HUDEP-2 (cell line): ENCODE results near the gene KLK8.

Experiments used
- DNase-seq, 76 experiments: peaks; one replicate each; lab custom pipeline; 2025; ENCODE audit not compliant: unreplicated experiment in 76 of 76; lab: John Stamatoyannopoulos, UW

KLK8 gene

DNA sequence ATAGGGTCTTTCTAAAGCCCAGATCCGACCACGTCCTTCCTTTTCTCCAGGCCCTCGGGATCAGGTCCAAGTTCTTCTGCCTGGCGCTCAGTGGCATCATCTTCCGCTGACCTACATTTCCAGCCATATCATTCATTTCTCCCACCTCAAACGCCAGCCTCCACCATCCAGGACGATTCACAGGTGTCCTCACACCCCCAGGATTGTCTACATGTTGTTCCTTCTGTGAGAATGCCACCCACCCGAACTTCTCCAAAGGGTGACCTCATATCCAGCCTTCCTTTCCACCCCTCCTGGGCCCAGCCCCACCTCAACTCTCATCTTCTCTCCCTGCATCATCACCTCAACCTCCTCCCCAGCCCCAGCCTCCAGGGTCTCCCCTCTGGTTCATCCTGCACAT lies 43.8 kb downstream of the KLK8 start:
- no peak for DNase-seq

DNA sequence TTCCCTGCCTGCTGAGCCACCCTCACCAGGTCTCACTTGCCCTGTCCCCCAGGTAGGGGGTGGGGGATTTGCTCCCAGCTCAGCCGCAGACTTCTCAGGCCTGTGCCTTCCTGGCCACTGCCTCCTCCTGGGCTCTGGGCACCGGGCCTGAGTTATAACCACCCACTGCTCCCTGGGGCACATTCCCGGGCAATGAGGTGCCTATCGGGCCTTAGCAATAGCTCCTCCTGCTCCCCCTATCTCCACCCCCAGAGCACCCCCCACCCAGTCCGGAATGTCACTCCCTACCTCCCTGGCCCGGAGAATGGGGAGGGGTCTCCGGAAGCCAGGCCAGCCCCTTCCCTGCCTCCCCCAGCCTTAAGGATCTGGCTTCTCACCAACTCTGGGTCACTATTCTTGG lies 48.5 kb downstream of the KLK8 start, which contains the start of gene KLK5:
TSS of gene KLK5 (minus strand) at position 129 of the 400 bp plus-strand sequence. CDS start 381 bp downstream, outside the sequence.
- no peak for DNase-seq

GRCh38 chr19:50949861-50950260 lies 51.5 kb downstream of the KLK8 start:
- no peak for DNase-seq

DNA sequence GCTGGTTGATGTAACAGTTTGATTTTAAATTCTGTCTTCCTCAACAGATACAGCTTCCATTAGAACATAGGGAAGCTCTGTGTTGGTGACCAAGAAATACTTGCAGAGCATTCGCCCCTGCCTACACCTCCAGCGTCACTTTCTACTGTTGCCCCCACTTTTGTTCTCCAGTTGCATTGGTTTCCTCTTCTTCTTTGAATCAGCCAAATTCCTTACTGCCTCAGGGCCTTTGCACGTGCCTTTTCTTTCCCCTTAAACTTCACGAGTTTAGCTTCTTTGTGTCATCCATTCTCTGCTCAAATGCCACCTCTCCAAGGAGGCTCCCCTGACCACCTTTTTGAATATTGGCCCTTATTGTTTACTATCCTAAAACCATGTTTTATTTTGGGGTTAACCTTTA lies 54.3 kb downstream of the KLK8 start:
- no peak for DNase-seq
